Measurements from ENCODE around the gene NOTCH4. TPM values are rescaled to one million over a fixed set of nuclear protein-coding genes. Genes with fewer than 3 reads are reported as not detected.

NOTCH4 gene
- total and polyA plus RNA-seq, 9 of the 15 experiments (the other 6 are each of a cell fraction or from before 2014, with no cell fraction given), result 0.24 to 4.3 (median 1.7) TPM

GRCh38 chr6:32146287-32146686, 77.6 kb downstream of the NOTCH4 start (continued):
- TF ChIP-seq ZNF609 (CRISPR knock-in tag; IDR thresholded peaks at IDR 0.05; ENCODE audit: borderline replicate concordance), result no peak
- peak; percentile 38; the same call in 1 of the 2 replicates for TF ChIP-seq JUND (IDR thresholded peaks at IDR 0.05; ENCODE audit: borderline replicate concordance, low read depth, low read length)
- TF ChIP-seq JUND (tag; IDR thresholded peaks at IDR 0.05; ENCODE audit: borderline replicate concordance, low read depth, low read length), result no peak; the same call in 2 of the 3 replicates
- no peak for TF ChIP-seq XRCC3 (IDR thresholded peaks at IDR 0.05)
- TF ChIP-seq POLR2AphosphoS2 (IDR thresholded peaks at IDR 0.05; ENCODE audit: low read length), result no peak
- TF ChIP-seq CBX5 (IDR thresholded peaks at IDR 0.05; ENCODE audit: borderline replicate concordance, low read depth), result no peak
- no peak for TF ChIP-seq ZNF444 (CRISPR knock-in tag; IDR thresholded peaks at IDR 0.05)
- peak in 1 of 2 experiments; percentile 11 for TF ChIP-seq AFF1 (IDR thresholded peaks at IDR 0.05; ENCODE audit: low read depth in 1 of 2, partially characterized antibody in 2 of 2)
- peak; percentile 72 for TF ChIP-seq ATF4 (CRISPR knock-in tag; IDR thresholded peaks at IDR 0.05)
- peak; percentile 86 for TF ChIP-seq ATF3 (IDR thresholded peaks at IDR 0.05)
- TF ChIP-seq ATF3 (CRISPR knock-in tag; conservative IDR thresholded peaks at IDR 0.05), result no peak
- TF ChIP-seq ZSCAN32 (CRISPR knock-in tag; IDR thresholded peaks at IDR 0.05), result peak; percentile 86
- no peak for TF ChIP-seq KDM1A (IDR thresholded peaks at IDR 0.05)
- TF ChIP-seq SIX5 (IDR thresholded peaks at IDR 0.05; ENCODE audit: borderline replicate concordance in 1 of 2, insufficient read depth in 1 of 2, low read depth in 1 of 2, low read length in 2 of 2), result no peak
- no peak for TF ChIP-seq TAF9B (IDR thresholded peaks at IDR 0.05; ENCODE audit: partially characterized antibody)
- no peak for TF ChIP-seq MCM7 (IDR thresholded peaks at IDR 0.05)
- TF ChIP-seq ATF7 (IDR thresholded peaks at IDR 0.05), result peak; percentile 64
- 0 out of 2 replicates have a peak, but pooled peaks have one; percentile 38 for TF ChIP-seq JUN (IDR thresholded peaks at IDR 0.05; ENCODE audit: borderline replicate concordance, low read depth, low read length)
- no peak for TF ChIP-seq JUN (CRISPR knock-in tag; IDR thresholded peaks at IDR 0.05; ENCODE audit: borderline replicate concordance)

Data from K562 (cell line).